HepG2 (cell line): ENCODE measurements around the gene SIVA1. TPM values are rescaled to one million over a fixed set of nuclear protein-coding genes. Genes with fewer than 3 reads are reported as not detected.

ENCODE experiments used
- ATF2 ChIP-seq: sonication (generic); formaldehyde crosslinking; IDR thresholded peaks from 2 replicates; pipeline ENCODE4 v1.4.0; 2020; ENCODE audit warnings: missing genetic modification reagents
- CBX1 ChIP-seq: IDR thresholded peaks from one replicate; pipeline ENCODE4 v1.6.1; 2016; ENCODE audit warnings: antibody characterized with exemption, low read depth
- CEBPB ChIP-seq: IDR thresholded peaks from 2 replicates; pipeline ENCODE4 v1.6.1; 2011; ENCODE audit warnings: low read depth, low read length, improper control_type of control experiment, borderline replicate concordance
- EP300 ChIP-seq, 3 experiments: sonication (generic) in 1 of 3; formaldehyde crosslinking in 1 of 3; IDR thresholded peaks; 2 replicates each; pipeline versions ENCODE4 v1.5.1 to v1.6.1; 2011 to 2020; ENCODE audit warnings: low read depth in 2 of 3, low read length in 2 of 3, borderline replicate concordance in 1 of 3, improper control_type of control experiment in 1 of 3, mild to moderate bottlenecking in 1 of 3, missing genetic modification reagents in 1 of 3, moderate library complexity in 1 of 3
- ERF ChIP-seq: IDR thresholded peaks from 2 replicates; pipeline ENCODE4 v1.6.1; 2018; ENCODE audit warnings: missing biosample characterization, missing genetic modification reagents
- MIXL1 ChIP-seq: IDR thresholded peaks from 2 replicates; pipeline ENCODE4 v1.6.1; 2016
- REPIN1 ChIP-seq: sonication (generic); formaldehyde crosslinking; IDR thresholded peaks from 2 replicates; pipeline ENCODE4 v1.8.0; 2022; ENCODE audit warnings: missing genetic modification reagents, low read depth, mild to moderate bottlenecking, borderline replicate concordance
- SIX1 ChIP-seq: sonication (generic); formaldehyde crosslinking; IDR thresholded peaks from 2 replicates; pipeline ENCODE4 v1.4.0; 2020; ENCODE audit warnings: missing genetic modification reagents, borderline replicate concordance
- SOX13 ChIP-seq, 3 experiments: fragments of 450-650 bp in 1 of 3; sonication (generic) in 1 of 3; formaldehyde crosslinking in 1 of 3; IDR thresholded peaks in 2 of 3; conservative IDR thresholded peaks in 1 of 3; 2 replicates each; pipeline versions ENCODE4 v1.5.0 to v1.6.1; 2016 to 2020; ENCODE audit warnings: antibody characterized with exemption in 1 of 3, mild to moderate bottlenecking in 1 of 3, missing compliant biosample characterization in 1 of 3, missing genetic modification reagents in 1 of 3, moderate library complexity in 1 of 3
- SUZ12 ChIP-seq: fragments of 150-350 bp; IDR thresholded peaks from 2 replicates; pipeline ENCODE4 v1.6.1; 2014; ENCODE audit warnings: low read depth, low read length
- TARDBP ChIP-seq: sonication (generic); formaldehyde crosslinking; IDR thresholded peaks from 2 replicates; pipeline ENCODE4 v1.8.0; 2022; ENCODE audit warnings: mild to moderate bottlenecking, missing genetic modification reagents
- TBX3 ChIP-seq: fragments of 450-650 bp; IDR thresholded peaks from 2 replicates; pipeline ENCODE4 v1.6.1; 2017; ENCODE audit warnings: antibody characterized with exemption, mild to moderate bottlenecking, inconsistent platforms, borderline replicate concordance
- TOPORS ChIP-seq: sonication (generic); formaldehyde crosslinking; IDR thresholded peaks from 2 replicates; pipeline ENCODE4 v1.8.0; 2023; ENCODE audit warnings: mild to moderate bottlenecking, missing genetic modification reagents
- ZFP36 ChIP-seq: fragments of 150-350 bp; IDR thresholded peaks from 2 replicates; pipeline ENCODE4 v1.6.1; 2018; ENCODE audit warnings: borderline replicate concordance, low read length, low read depth; ENCODE audit not compliant: partially characterized antibody
- ZNF124 ChIP-seq: sonication (generic); formaldehyde crosslinking; IDR thresholded peaks from 2 replicates; pipeline ENCODE4 v1.4.0; 2020; ENCODE audit warnings: missing genetic modification reagents
- ZNF136 ChIP-seq: sonication (generic); formaldehyde crosslinking; IDR thresholded peaks from 2 replicates; pipeline ENCODE4 v1.8.1; 2022; ENCODE audit warnings: low read depth, mild to moderate bottlenecking, moderate library complexity, missing genetic modification reagents
- ZNF335 ChIP-seq: sonication (generic); formaldehyde crosslinking; IDR thresholded peaks from 2 replicates; pipeline ENCODE4 v1.4.0; 2020; ENCODE audit warnings: missing genetic modification reagents
- ZNF432 ChIP-seq: sonication (generic); formaldehyde crosslinking; IDR thresholded peaks from 2 replicates; pipeline ENCODE4 v1.5.0; 2020; ENCODE audit warnings: missing genetic modification reagents, mild to moderate bottlenecking, borderline replicate concordance
- ZNF766 ChIP-seq: sonication (generic); formaldehyde crosslinking; IDR thresholded peaks from 2 replicates; pipeline ENCODE4 v1.5.0; 2020; ENCODE audit warnings: missing genetic modification reagents, borderline replicate concordance
- polyA plus RNA-seq, 8 experiments: library from polyadenylated mRNA; depleted of rRNA in 3 of 8; stranded (reverse) in 7 of 8; unstranded in 1 of 8; fragments of >200 nt; fragmentation: Illumina TruSeq in 4 of 8; extraction: Trizol in 4 of 8; gene quantifications; 2 replicates each; pipeline versions ENCODE4 v1.2.1 to v1.2.3, GENCODE V29; 2011 to 2016; ENCODE audit warnings: low read depth in 4 of 8, missing spikeins in 1 of 8, mixed read lengths in 1 of 8; ENCODE audit not compliant: insufficient read depth in 1 of 8
- total RNA-seq, 5 experiments: library from RNA; depleted of rRNA; stranded (reverse); fragments of >200 nt; fragmentation: Illumina TruSeq; extraction: Trizol; gene quantifications; 2 replicates each; pipeline ENCODE4 v1.2.3, GENCODE V29; 2016; ENCODE audit warnings: low read depth in 1 of 5
- TF ChIP-seq, protein P1 (sequence below): sonication (generic); formaldehyde crosslinking; IDR thresholded peaks from 2 replicates; pipeline ENCODE4 v1.5.0; 2020; ENCODE audit warnings: missing genetic modification reagents
- TF ChIP-seq, protein P2 (sequence below): sonication (generic); formaldehyde crosslinking; IDR thresholded peaks from 2 replicates; pipeline ENCODE4 v1.4.0; 2020; ENCODE audit warnings: missing genetic modification reagents, mild to moderate bottlenecking, borderline replicate concordance

Gene SIVA1
- total and polyA plus RNA-seq, 2 of the 13 experiments (the other 11 are each of a cell fraction or from before 2014, with no cell fraction given) = 123 to 186 TPM

- TF ChIP-seq, protein P1, sequence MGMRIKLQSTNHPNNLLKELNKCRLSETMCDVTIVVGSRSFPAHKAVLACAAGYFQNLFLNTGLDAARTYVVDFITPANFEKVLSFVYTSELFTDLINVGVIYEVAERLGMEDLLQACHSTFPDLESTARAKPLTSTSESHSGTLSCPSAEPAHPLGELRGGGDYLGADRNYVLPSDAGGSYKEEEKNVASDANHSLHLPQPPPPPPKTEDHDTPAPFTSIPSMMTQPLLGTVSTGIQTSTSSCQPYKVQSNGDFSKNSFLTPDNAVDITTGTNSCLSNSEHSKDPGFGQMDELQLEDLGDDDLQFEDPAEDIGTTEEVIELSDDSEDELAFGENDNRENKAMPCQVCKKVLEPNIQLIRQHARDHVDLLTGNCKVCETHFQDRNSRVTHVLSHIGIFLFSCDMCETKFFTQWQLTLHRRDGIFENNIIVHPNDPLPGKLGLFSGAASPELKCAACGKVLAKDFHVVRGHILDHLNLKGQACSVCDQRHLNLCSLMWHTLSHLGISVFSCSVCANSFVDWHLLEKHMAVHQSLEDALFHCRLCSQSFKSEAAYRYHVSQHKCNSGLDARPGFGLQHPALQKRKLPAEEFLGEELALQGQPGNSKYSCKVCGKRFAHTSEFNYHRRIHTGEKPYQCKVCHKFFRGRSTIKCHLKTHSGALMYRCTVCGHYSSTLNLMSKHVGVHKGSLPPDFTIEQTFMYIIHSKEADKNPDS (CRISPR knock-in tag) = 0 out of 2 replicates have a peak, but pooled peaks have one; percentile 31
- TF ChIP-seq ZNF124 = no peak; the same call in 1 of the 2 replicates
- peak; percentile 58; the same call in 1 of the 2 replicates for TF ChIP-seq SOX13 (IDR thresholded peaks at IDR 0.05)
- peak in 1 of 2 experiments; percentile 60; a peak in 1 of 4 replicates for TF ChIP-seq SOX13 (CRISPR knock-in tag; conservative IDR thresholded peaks at IDR 0.05 in 1 of 2, IDR thresholded peaks at IDR 0.05 in 1 of 2)
- peak; percentile 50; the same call in 1 of the 2 replicates for TF ChIP-seq ATF2 (CRISPR knock-in tag)
- TF ChIP-seq EP300 (IDR thresholded peaks at IDR 0.05; ENCODE audit: low read depth in 2 of 2, low read length in 2 of 2) = peak; percentile 31 to 61; a peak in 3 of 4 replicates
- TF ChIP-seq EP300 (CRISPR knock-in tag; IDR thresholded peaks at IDR 0.05; ENCODE audit: borderline replicate concordance) = no peak
- TF ChIP-seq SUZ12 = 0 out of 2 replicates have a peak, but pooled peaks have one; percentile 20
- peak; percentile 46; the same call in 1 of the 2 replicates for TF ChIP-seq ERF (CRISPR knock-in tag)
- TF ChIP-seq CBX1 = peak; percentile 63
- 0 out of 2 replicates have a peak, but pooled peaks have one; percentile 15 for TF ChIP-seq ZNF766 (CRISPR knock-in tag)
- no peak for TF ChIP-seq TOPORS (CRISPR knock-in tag)
- TF ChIP-seq TBX3 = 0 out of 2 replicates have a peak, but pooled peaks have one; percentile 19
- TF ChIP-seq SIX1 = peak; percentile 41
- TF ChIP-seq ZNF432 (CRISPR knock-in tag) = no peak
- peak; percentile 21; the same call in 1 of the 2 replicates for TF ChIP-seq ZNF136 (CRISPR knock-in tag)
- TF ChIP-seq, protein P2, sequence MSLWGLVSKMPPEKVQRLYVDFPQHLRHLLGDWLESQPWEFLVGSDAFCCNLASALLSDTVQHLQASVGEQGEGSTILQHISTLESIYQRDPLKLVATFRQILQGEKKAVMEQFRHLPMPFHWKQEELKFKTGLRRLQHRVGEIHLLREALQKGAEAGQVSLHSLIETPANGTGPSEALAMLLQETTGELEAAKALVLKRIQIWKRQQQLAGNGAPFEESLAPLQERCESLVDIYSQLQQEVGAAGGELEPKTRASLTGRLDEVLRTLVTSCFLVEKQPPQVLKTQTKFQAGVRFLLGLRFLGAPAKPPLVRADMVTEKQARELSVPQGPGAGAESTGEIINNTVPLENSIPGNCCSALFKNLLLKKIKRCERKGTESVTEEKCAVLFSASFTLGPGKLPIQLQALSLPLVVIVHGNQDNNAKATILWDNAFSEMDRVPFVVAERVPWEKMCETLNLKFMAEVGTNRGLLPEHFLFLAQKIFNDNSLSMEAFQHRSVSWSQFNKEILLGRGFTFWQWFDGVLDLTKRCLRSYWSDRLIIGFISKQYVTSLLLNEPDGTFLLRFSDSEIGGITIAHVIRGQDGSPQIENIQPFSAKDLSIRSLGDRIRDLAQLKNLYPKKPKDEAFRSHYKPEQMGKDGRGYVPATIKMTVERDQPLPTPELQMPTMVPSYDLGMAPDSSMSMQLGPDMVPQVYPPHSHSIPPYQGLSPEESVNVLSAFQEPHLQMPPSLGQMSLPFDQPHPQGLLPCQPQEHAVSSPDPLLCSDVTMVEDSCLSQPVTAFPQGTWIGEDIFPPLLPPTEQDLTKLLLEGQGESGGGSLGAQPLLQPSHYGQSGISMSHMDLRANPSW (CRISPR knock-in tag) = 0 out of 2 replicates have a peak, but pooled peaks have one; percentile 37
- peak; percentile 28; the same call in 1 of the 2 replicates for TF ChIP-seq CEBPB
- peak; percentile 85; the same call in 1 of the 2 replicates for TF ChIP-seq REPIN1
- no peak for TF ChIP-seq ZNF335 (CRISPR knock-in tag)
- peak; percentile 71 for TF ChIP-seq TARDBP
- no peak for TF ChIP-seq ZFP36
- TF ChIP-seq MIXL1 (CRISPR knock-in tag) = peak; percentile 58
Measured at GRCh38 chr14:104766863-104767633, 14.1 kb downstream of the SIVA1 start (continued).
